Mesenchymal stem cell (in vitro differentiated cells and primary cell): ENCODE data around the gene SORCS1.

Experiments used
- DNase-seq: peaks from one replicate; pipeline ENCODE4 v3.0.0-alpha.2; 2013
- H2AFZ ChIP-seq: one replicate; pipeline ENCODE4 v1.6.1; 2013; ENCODE audit warnings: low read depth, mild to moderate bottlenecking, control low read depth, inconsistent platforms, low read length, moderate library complexity
- H2AK5ac ChIP-seq: 2 replicates; pipeline ENCODE4 v1.6.1; 2013; ENCODE audit warnings: low read length, moderate library complexity, mild to moderate bottlenecking, inconsistent platforms; ENCODE audit not compliant: severe bottlenecking
- H2BK120ac ChIP-seq: one replicate; pipeline ENCODE4 v1.6.1; 2013; ENCODE audit warnings: low read depth, mild to moderate bottlenecking, inconsistent platforms, low read length, moderate library complexity
- H2BK12ac ChIP-seq, 2 experiments: one replicate each; pipeline ENCODE4 v1.6.1; 2013; ENCODE audit warnings: inconsistent platforms in 2 of 2, low read length in 2 of 2, mild to moderate bottlenecking in 2 of 2, moderate library complexity in 2 of 2, control low read depth in 1 of 2
- H2BK15ac ChIP-seq: one replicate; pipeline ENCODE4 v1.6.1; 2013; ENCODE audit warnings: mild to moderate bottlenecking, low read depth, inconsistent platforms; ENCODE audit not compliant: poor library complexity, severe bottlenecking
- H2BK5ac ChIP-seq: 2 replicates; pipeline ENCODE4 v1.6.1; 2013; ENCODE audit warnings: low read depth, mild to moderate bottlenecking, low read length, control low read depth, inconsistent platforms; ENCODE audit not compliant: poor library complexity, severe bottlenecking
- H3K14ac ChIP-seq, 2 experiments: one replicate each; pipeline ENCODE4 v1.6.1; 2013; ENCODE audit warnings: inconsistent platforms in 2 of 2, low read length in 2 of 2, control low read depth in 1 of 2, mild to moderate bottlenecking in 1 of 2, moderate library complexity in 1 of 2
- H3K18ac ChIP-seq, 2 experiments: one replicate each; pipeline ENCODE4 v1.6.1; 2013; ENCODE audit warnings: inconsistent platforms in 2 of 2, low read length in 2 of 2, control low read depth in 1 of 2, low read depth in 1 of 2, mild to moderate bottlenecking in 1 of 2
- H3K23ac ChIP-seq, 2 experiments: one replicate each; pipeline ENCODE4 v1.6.1; 2013; ENCODE audit warnings: inconsistent platforms in 2 of 2, low read length in 2 of 2, mild to moderate bottlenecking in 2 of 2, moderate library complexity in 2 of 2, control low read depth in 1 of 2
- H3K27ac ChIP-seq: 2 replicates; pipeline ENCODE4 v1.5.1; 2013; ENCODE audit warnings: mild to moderate bottlenecking, moderate library complexity, low read length, control low read depth, inconsistent platforms; ENCODE audit not compliant: poor library complexity, severe bottlenecking
- H3K27me3 ChIP-seq, 2 experiments: 2 replicates each; pipeline versions ENCODE4 v1.6.1 to v1.7.0; 2013; ENCODE audit warnings: low read length in 2 of 2, mild to moderate bottlenecking in 2 of 2, moderate library complexity in 2 of 2, control low read depth in 1 of 2, inconsistent platforms in 1 of 2; ENCODE audit not compliant: control insufficient read depth in 1 of 2, insufficient read depth in 1 of 2
- H3K36me3 ChIP-seq, 2 experiments: 2 replicates each; pipeline versions ENCODE4 v1.6.1 to v1.7.0; 2013; ENCODE audit warnings: low read length in 2 of 2, control low read depth in 1 of 2, inconsistent platforms in 1 of 2, low read depth in 1 of 2, mild to moderate bottlenecking in 1 of 2; ENCODE audit not compliant: insufficient read depth in 2 of 2, control insufficient read depth in 1 of 2
- H3K4ac ChIP-seq, 2 experiments: one replicate each; pipeline ENCODE4 v1.6.1; 2013; ENCODE audit warnings: inconsistent platforms in 2 of 2, low read length in 2 of 2, mild to moderate bottlenecking in 2 of 2, moderate library complexity in 2 of 2, control low read depth in 1 of 2, low read depth in 1 of 2
- H3K4me1 ChIP-seq: 2 replicates; pipeline ENCODE4 v1.6.1; 2013; ENCODE audit warnings: low read depth, low read length, control low read depth; ENCODE audit not compliant: control insufficient read depth, insufficient read depth
- H3K4me2 ChIP-seq: 2 replicates; pipeline ENCODE4 v1.6.1; 2013; ENCODE audit warnings: low read length, mild to moderate bottlenecking, inconsistent platforms; ENCODE audit not compliant: poor library complexity, severe bottlenecking
- H3K4me3 ChIP-seq, 2 experiments: 2 replicates each; pipeline versions ENCODE4 v1.5.1 to v1.7.0; 2013; ENCODE audit warnings: low read length in 2 of 2, mild to moderate bottlenecking in 2 of 2, control low read depth in 1 of 2, low read depth in 1 of 2; ENCODE audit not compliant: insufficient read depth in 1 of 2
- H3K79me1 ChIP-seq: replicated peaks from 2 replicates; pipeline ENCODE4 v1.6.1; 2013; ENCODE audit warnings: mild to moderate bottlenecking, control low read depth, low read length, inconsistent platforms; ENCODE audit not compliant: poor library complexity, severe bottlenecking
- H3K9ac ChIP-seq: 2 replicates; pipeline ENCODE4 v1.7.0; 2013; ENCODE audit warnings: mild to moderate bottlenecking, low read length, moderate library complexity
- H3K9me3 ChIP-seq: 2 replicates; pipeline ENCODE4 v1.7.0; 2013; ENCODE audit warnings: mild to moderate bottlenecking, low read length; ENCODE audit not compliant: control insufficient read depth
- H4K8ac ChIP-seq: one replicate; pipeline ENCODE4 v1.6.1; 2013; ENCODE audit warnings: inconsistent platforms, mild to moderate bottlenecking, low read length, moderate library complexity
- H4K91ac ChIP-seq: one replicate; pipeline ENCODE4 v1.6.1; 2013; ENCODE audit warnings: mild to moderate bottlenecking, low read length, inconsistent platforms
- WGBS: methylation state at CpG from one replicate; pipeline ENCODE4 v1.1.7; 2013; ENCODE audit warnings: mixed read lengths; 5-methylcytosine and 5-hydroxymethylcytosine counted together

SORCS1 gene

GRCh38 chr10:107072786-107073185 is 91.7 kb downstream of the SORCS1 start:
- WGBS: 71% methylated on average over 4 of the region's 5 CpGs
- Histone ChIP-seq H3K4ac (no peak overlapping the region), H2BK5ac (no peak overlapping the region), H3K14ac (no peak overlapping the region), H3K79me1 (no peaks in the 10 kb centered on the region), H3K9me3 (peaks cover 3% of the 10 kb centered on the region), H2BK15ac (no peak overlapping the region), H3K23ac (no peak overlapping the region), H3K36me3 (no peaks in the 10 kb centered on the region), H3K4me2 (no peak overlapping the region), H3K4me1 (no peaks in the 10 kb centered on the region), H3K9ac (no peak overlapping the region), H2AK5ac (no peak overlapping the region), H4K8ac (no peak overlapping the region), H2BK12ac (no peak overlapping the region), H2BK120ac (no peak overlapping the region), H4K91ac (no peak overlapping the region), H3K27me3 (no peaks in the 10 kb centered on the region), H3K4me3 (no peak overlapping the region), H3K18ac (no peak overlapping the region), H3K27ac (no peak overlapping the region), H2AFZ (no peak overlapping the region)
- no peak for DNase-seq

- no peak overlapping the region for H3K4me3 ChIP-seq
- no peak overlapping the region for H2BK12ac ChIP-seq
- no peak overlapping the region for H2AFZ ChIP-seq
- H2BK15ac ChIP-seq: no peak overlapping the region
- no peak overlapping the region for H2BK5ac ChIP-seq
- no peaks in the 10 kb centered on the region for H3K36me3 ChIP-seq
- no peak overlapping the region for H3K14ac ChIP-seq
- H3K27ac ChIP-seq: no peak overlapping the region
- H4K91ac ChIP-seq: no peak overlapping the region
- no peak for DNase-seq
- no peak overlapping the region for H3K18ac ChIP-seq
- H3K27me3 ChIP-seq: no peaks in the 10 kb centered on the region
- H3K79me1 ChIP-seq: no peaks in the 10 kb centered on the region
- no peak overlapping the region for H3K4ac ChIP-seq
- H3K9me3 ChIP-seq: peaks cover 3% of the 10 kb centered on the region
- H2BK120ac ChIP-seq: no peak overlapping the region
- no peak overlapping the region for H3K23ac ChIP-seq
- H3K9ac ChIP-seq: no peak overlapping the region
- H3K4me1 ChIP-seq: no peaks in the 10 kb centered on the region
- WGBS: 70% methylated on average over 3 of the region's 3 CpGs
- H2AK5ac ChIP-seq: no peak overlapping the region
- no peak overlapping the region for H3K4me2 ChIP-seq
- H4K8ac ChIP-seq: no peak overlapping the region
Measured at GRCh38 chr10:107072028-107072427, 92.5 kb downstream of the SORCS1 start.

- Histone ChIP-seq H3K9me3 (peaks cover 3% of the 10 kb centered on the region), H2BK15ac (no peak overlapping the region), H3K4me3 (no peak overlapping the region), H2BK120ac (no peak overlapping the region), H3K4me2 (no peak overlapping the region), H2AK5ac (no peak overlapping the region), H3K36me3 (no peaks in the 10 kb centered on the region), H2BK12ac (no peak overlapping the region), H3K23ac (no peak overlapping the region), H4K91ac (no peak overlapping the region), H3K9ac (no peak overlapping the region), H2AFZ (no peak overlapping the region), H3K4ac (no peak overlapping the region), H2BK5ac (no peak overlapping the region), H3K27ac (no peak overlapping the region), H4K8ac (no peak overlapping the region), H3K18ac (no peak overlapping the region), H3K14ac (no peak overlapping the region), H3K79me1 (no peaks in the 10 kb centered on the region), H3K27me3 (no peaks in the 10 kb centered on the region), H3K4me1 (no peaks in the 10 kb centered on the region)
- WGBS: 72% methylated on average over 3 of the region's 4 CpGs
- DNase-seq: no peak
Measured at GRCh38 chr10:107071301-107071700, 93.2 kb downstream of the SORCS1 start.

GRCh38 chr10:107067843-107068242 is 96.7 kb downstream of the SORCS1 start:
- Histone ChIP-seq H3K4me3 (no peak overlapping the region), H4K8ac (no peak overlapping the region), H3K27ac (no peak overlapping the region), H2AK5ac (no peak overlapping the region), H3K9me3 (no peaks in the 10 kb centered on the region), H3K23ac (no peak overlapping the region), H3K18ac (no peak overlapping the region), H3K79me1 (no peaks in the 10 kb centered on the region), H2BK120ac (no peak overlapping the region), H3K4ac (no peak overlapping the region), H2BK5ac (no peak overlapping the region), H3K4me1 (no peaks in the 10 kb centered on the region), H2AFZ (no peak overlapping the region), H3K4me2 (no peak overlapping the region), H3K9ac (no peak overlapping the region), H2BK15ac (no peak overlapping the region), H2BK12ac (no peak overlapping the region), H3K14ac (no peak overlapping the region), H3K27me3 (no peaks in the 10 kb centered on the region), H3K36me3 (no peaks in the 10 kb centered on the region), H4K91ac (no peak overlapping the region)
- no peak for DNase-seq
- 69% methylated on average over 4 of the region's 4 CpGs for WGBS
